Activated CD4-positive, CD25-positive, alpha-beta regulatory T cell (primary cell): ENCODE data around the gene AGR3.
"Not testable (repeated sequence)": the region's sequence is repeated elsewhere in the genome, so short reads cannot be mapped to it uniquely, and the experiment has no call there.

ENCODE experiments used
- DNase-seq, 4 experiments: peaks; one replicate each; lab custom pipeline; 2025; lab: John Stamatoyannopoulos, UW

AGR3 gene

DNA sequence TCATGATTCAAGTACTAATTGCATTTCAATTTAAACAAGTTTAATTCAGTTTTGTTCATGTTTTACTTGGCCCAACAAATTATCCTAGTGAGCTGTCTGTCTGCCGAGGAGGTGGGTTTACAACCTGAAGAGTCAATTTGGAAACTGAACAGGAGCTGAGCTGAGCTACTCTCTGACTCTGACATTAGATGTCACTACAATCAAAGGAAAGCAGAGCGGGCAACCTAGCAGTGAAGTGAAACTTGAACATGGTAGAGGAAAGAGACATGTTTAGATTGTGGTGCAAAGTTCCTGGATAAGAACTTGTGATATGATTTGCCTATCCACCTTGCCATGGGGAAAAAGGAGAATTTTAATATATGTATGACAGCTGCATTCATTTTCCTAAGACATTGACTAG is 9.6 kb upstream of the AGR3 start:
- DNase-seq, result no peak

DNA sequence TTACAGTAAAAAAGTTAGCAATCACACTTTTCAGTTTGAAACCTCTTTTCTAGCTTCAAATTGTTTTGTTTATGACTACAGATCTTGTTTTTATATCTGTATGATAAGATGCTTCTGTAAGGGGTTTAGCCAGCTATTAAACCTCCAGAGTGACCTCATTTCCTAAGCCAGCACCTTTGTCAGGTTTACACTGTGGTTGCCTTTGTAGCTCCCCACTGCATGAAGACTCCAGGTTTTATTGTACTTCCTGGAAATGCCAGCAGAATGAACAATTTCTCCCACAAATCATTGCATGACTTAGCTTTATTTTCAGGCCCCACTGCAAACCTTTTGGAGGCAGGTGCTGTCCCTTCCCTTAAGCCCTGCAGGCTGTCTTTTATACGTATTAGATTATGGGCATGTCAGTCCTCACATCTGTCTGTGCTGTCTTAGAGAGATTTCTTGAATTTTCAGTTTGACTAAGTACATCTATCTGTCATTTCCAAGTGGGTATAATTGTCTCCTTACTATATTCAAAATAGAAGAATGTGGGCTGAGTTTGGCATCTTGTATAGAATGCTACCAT is 8.2 kb upstream of the AGR3 start:
- DNase-seq, result no peak

DNA sequence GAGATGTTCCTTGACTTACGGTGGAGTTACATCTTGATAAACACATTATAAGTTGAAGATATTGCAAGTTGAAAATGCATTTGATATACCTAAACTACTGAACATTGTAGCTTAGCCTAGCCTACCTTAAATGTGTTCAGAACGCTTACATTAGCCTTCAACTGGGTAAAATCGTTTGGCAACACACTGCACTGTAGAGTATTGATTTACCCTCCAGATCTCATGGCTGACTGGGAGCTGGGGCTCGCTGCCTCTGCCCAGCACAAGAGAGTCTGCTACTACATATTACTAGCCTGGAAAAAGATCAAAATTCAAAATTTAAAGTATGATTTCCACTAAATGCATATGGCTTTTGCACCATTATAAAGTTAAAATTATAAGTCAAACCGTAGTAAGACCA is 7.5 kb upstream of the AGR3 start:
- no peak for DNase-seq

DNA sequence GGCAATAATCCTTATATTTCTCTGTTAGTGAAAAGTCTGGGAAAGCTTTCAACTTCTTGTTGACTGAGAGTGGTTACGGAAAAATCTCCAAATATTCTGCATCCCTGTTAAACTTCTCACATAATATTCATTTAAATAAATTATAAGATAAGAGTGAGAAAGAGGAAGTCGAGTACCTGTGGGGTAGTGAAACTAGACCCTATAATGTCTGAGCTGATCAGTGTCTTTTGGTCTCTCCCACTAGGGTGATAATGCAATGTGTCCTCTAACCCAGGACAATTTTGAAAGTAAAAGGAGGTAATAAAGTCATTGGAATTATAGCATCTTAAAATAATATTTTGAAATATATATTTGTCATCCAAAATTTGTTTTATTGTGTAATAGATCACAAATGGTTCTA is 2.1 kb upstream of the AGR3 start:
- DNase-seq, result no peak

DNA sequence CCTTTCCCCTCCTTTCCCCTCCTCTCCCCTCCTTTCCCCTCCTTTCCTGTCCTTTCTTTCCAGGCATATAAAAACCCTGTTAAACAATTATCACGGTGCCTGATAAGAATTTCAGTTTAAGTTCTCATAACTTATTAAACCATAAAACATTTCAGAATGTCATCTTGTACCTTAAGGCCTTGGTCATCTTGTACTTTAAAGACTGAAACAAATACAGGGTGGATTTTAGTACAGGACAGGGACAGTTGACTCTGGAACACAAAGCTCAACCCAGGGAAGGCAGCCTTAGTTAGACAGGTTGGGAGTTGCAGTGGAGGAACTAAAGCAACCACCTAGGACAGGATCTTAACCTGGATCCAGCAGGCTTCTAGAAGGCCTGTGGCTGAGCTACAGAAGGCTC is 1.2 kb downstream of the AGR3 start:
- DNase-seq, result no peak

DNA sequence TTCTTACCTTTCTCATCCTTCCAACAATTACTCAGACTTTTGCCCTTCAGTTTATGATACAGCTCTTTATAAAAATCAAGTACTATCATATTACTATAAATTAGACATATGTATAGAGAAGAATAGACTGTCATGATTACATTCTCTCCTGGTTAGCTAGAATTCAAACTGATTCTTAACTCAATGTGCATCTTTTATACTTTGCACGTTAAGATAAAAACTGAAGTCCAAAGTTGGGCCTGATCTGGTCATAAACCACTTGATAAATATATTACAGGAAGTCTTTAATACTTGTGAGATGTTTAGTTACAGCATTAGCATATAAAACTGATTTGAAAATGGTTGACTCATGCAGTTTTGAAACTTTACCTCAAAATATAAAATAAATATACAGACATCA is 2.6 kb downstream of the AGR3 start:
- DNase-seq, result no peak

DNA sequence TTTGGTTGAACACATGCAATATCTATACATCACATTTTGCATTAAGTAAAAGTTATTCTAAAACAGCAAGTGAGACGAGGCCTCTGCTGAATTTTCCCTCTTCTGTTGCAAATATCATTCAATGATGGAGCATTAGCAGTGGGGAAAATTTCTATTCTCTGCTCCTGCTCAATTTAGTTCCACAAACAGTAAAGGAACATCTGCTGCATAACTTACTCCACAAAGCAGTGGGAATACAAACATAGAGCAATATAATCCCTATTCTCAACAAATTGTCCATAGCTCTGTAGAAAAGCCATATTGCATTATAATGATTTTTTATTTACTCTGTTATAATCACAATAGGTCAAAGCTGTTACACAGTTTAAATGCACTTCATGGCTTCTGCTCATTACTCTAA is 5.9 kb downstream of the AGR3 start:
- DNase-seq, result no peak

DNA sequence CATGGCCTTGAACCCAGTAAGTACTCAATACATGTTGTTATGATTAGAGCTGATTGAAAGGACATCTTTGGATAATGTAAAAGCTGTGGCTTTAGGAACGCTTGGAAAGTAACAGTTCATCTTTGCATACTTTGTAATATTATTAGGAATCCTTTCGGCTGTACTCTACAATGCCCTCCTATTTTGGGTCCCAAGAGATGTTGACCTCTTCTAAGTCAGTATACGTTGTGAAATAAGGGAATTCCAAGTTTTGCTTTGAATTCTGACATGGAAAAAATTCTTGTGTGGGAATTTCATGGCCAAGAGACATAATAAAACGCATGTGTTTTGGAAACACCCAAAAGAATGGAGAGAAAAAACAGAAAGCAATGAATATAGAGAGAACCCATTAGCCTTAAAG is 7.7 kb downstream of the AGR3 start:
- DNase-seq, result no peak

DNA sequence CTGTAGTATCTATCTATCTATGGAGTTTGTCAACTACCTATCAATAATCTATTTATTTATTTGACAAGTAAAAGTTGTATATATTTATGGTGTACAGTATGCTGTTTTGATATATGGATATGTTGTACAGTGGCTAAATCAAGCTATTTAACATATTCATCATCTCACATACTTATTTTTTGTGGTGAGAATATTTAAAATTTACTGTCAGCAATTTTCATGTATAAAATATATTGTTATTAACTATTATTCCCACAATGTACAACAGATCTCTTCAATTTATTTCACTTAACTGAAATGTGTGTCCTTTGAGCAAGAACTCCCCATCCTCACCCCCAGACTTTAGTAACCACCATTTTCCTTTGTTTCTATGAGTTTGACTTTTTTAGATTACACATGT is 14.5 kb downstream of the AGR3 start:
- DNase-seq, result no peak

DNA sequence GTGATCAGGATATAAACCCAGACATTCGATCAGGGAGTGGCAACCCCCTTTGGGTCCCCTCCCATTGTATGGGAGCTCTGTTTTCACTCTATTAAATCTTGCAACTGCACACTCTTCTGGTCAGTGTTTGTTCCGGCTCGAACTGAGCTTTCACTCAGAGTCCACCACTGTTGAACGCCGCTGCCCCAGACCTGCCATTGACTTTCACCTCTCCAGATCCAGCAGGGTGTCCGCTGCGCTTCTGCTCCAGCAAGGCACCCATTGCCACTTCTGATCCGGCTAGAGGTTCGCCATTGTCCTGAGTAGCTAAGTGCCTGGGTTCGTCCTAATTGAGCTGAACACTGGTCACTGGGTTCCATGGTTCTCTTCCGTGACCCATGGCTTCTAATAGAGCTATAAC is 28.6 kb downstream of the AGR3 start:
- DNase-seq, result not testable (repeated sequence)

DNA sequence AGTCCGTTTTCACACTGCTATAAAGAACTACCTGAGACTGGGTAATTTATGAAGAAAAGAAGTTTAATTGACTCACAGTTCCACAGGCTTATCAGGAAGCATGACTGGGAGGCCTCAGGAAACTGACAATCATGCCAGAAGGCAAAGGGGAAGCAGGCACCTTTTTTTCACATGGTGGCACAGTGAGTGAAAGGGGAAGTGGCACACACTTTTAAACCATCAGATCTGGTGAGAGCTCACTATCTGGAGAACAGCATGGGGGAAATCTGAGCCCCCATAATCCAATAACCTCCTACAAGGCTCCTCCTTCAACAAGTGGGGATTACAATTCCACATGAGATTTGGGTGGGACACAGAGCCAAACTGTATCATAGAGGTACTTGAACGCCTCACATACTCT is 30.0 kb downstream of the AGR3 start:
- no peak for DNase-seq

DNA sequence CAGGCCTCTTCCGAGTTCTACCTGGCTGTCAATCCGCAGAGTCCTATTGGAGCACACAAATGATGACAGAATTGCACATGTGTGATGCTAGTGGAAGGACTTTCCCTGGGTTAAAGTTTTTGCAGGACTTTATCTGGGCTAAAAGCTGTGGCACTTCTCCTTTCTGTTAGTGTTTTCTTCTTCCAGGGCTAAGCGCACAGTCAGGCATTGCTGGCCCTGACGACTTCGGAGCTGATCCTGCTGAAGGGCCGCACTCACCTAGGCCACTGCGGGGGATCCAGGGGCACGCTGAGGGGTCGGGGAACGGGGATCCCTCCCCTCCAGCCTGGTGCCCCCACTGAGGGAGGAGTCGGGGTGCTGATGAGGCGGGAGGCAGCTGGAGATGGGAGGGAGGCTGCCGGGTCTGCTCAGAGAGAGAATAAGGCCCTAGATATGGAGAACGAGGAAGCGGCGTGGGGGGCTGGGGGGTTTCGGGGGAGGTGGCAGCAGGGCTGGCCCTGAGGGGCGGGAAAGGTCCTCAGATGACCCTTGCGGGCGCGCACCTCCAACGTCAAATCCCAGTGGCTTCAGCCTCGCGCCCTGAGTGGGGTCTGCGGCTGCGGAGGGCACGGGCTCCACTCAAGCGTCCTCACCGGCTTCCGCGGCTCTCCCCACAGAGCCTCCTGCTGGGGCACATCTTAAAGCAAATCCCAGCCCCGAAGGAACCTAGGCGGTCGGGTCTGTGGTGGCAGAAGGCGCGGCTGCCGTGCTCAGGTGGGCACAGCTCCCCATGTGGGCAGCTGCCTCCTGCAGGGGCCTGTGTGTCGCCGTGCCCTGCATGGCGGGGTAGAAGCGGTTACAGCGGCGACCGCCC is 30.9 kb downstream of the AGR3 start:
- DNase-seq, result no peak

DNA sequence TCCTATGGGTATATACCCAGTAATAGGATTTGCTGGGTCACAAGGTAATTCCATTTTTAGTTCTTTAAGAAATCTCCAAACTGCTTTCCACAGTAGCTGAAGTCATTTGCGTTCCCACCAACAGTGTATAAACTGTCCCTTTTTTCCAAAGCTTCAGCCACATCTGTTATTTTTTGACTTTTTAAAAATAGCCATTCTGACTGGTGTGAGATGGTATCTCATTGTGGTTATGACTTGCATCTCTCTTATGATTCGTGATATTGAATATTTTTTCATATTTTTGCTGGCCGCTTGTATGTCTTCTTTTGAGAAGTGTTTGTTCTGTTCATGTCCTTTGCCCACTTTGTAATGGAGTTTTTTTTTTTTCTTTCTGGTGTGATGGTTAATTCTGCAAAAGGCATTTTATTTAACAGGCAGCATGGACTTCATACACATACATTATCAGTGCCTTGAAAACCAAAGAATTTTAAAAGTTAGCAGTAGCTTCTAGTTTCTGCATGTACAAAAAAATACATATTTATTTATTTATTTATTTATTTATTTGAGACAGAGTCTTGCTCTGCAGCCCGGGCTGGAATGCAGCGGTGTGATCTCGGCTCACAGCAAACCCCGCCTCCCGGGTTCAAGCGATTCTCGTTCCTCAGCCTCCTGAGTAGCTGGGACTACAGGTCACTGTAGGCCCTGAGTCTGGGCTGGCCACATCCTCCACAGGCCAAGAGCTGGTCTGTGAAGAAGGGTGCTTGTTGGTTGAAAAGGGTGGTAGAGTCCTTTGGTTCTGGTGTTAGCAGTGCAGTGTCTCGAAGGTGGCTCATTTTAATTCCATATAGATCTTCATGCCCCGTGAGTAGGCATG is 32.3 kb downstream of the AGR3 start:
- no peak for DNase-seq

DNA sequence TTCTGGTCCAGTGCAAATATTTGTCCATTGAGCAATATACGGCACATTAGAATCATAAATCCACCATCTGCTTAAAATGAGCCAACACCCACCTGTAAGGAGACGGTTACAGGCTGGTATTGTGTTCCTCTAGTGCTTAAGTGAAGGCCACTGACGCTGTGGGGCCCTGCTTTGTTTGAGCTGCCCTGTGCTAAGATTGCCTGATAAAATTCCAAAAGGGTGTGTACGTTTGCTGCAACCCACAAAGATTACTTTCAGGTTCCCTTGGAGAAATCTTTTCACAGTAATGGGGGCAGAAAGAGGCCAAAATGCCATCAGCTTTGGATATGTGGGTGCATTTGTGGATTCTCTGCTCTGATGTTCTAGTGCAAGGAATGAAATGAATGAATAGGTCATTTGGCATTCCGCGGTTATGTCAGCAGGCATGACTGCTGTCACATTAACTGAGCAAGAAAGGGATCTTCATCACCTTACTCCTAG is 34.4 kb downstream of the AGR3 start:
- DNase-seq, result no peak

DNA sequence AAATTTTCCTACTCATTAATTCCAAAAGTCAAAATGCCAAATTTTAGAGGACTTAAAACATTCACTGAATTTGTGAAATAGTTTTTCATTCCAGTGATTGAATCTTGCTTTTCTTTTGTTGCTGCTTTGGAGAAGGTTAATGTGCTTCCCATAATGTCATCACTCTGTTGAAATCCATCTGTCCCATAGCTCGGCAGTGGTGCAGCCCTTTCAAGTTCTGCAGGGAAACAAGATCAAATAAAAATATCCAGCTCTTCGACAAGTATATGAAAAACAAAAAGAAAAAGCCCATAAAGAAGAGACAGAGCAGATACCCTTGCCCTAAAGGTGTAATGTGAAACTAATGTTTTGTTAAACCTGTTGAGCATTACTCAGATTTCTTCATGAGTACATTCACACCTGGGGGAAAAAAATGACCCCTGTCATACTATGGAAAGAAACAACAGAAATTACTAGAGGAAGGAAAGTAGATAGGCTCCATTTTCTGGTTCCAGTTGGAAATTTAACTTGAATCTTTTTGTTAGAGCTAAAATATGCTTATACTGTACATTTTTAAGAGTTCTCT is 35.1 kb downstream of the AGR3 start:
- DNase-seq, result no peak

DNA sequence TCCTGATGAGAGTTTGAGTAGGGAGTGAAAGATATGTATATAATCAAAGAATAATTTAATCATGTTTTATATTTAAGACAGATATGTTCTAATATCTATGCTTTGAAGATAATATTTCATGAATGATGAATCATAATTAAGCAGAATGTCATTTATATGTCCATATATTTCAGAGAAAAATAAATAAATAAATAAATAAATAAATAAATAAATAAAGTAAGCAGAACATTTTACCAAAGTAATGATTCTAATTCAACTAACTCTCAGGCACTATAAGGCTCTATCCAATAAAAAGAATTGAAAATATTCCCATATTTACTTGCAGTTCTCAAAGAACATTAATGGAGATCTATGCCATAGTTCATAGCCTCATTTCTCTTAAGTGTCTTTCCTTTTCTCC is 36.0 kb downstream of the AGR3 start:
- DNase-seq, result no peak

DNA sequence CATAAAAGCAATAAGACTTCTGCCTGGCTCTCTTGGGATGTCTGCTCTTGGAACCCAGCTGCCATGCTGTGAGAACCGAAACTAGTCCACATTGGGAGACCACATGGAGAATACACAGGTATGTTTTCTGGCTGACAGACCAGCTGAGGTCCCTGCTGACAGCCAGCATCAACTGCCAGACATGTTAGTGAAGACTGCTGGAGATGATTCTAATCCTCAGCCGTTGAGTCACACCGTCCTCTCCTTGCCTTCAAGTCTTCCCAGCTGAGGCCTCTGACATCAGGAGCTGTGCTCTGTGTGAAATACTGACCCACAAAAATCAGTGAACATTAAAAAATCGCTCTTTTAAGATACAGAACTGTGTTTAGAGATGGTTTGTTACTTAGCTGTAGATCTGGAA is 40.1 kb downstream of the AGR3 start:
- no peak for DNase-seq

DNA sequence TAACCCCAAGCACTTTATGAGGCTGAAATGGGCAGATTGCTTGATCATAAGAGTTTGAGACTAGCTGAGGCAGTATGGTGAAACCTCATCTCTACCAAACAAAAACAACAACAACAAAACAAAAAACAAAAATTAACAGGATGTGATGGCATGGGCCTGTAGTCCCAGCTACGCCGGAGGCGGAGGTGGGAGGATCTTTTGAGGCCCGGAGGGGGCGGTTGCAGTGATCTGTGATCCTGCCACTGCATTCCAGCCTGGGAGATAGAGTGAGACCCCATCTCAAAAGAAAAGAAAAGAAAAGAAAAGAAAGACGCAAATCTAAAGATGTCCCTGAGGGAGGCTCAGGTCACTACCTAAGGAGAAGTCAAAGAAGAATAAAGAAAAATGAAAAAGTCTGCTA is 41.7 kb downstream of the AGR3 start:
- no peak for DNase-seq

DNA sequence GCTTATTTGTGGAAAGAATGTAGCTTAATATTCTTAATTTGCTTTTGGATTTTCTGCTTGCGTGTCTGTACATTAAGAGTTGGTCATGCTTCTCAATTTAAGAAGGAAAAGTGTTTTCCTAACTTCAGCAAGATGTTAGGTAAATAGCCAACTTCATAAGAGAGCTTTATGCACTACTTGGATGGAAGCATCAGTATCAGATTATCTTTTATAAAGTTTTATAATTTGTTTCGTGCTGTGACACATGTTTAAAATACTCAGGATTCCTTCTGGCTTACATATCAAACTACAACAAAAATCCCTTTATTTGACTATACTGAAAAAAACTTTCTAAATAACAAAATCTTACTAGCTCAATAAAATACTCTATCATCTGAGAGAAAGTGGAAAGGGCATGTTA is 42.1 kb downstream of the AGR3 start:
- no peak for DNase-seq

DNA sequence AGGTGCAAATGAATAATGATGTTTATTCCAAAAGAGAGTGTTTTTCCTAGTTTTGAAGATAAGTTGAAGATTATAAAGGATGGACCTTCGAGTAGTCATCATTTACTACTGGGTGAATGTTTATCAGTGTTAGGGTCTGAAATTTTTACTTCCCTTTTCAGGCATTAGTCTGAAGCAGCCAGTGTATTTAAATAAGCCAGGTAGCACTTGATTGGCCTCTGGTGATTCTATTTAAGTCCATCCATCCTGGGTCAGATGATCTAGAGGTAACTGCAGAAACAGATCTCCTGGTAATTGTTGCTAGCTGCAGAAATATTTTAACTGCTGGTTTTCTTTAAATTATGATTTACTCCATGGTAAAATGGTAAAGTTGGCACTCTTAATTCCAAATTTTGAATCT is 42.9 kb downstream of the AGR3 start:
- no peak for DNase-seq

DNA sequence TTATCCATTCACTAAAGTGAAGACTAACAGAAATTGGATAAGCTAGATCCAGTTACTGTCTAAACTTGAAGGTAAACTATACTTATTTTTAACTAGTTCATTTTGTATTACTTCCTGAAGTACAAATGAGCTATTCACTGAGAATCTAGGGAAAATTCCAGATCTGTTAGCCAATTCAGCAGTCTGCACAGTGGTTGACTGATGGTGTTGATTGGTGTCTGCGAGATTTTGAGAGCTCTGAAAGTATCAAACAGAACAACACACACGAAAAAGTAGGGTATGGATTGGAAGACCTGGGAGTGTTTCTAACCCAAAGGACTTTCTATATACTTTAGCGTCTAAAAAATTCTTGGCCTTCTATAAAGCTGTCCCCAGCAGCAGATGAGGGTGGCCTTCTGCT is 43.4 kb downstream of the AGR3 start:
- no peak for DNase-seq

DNA sequence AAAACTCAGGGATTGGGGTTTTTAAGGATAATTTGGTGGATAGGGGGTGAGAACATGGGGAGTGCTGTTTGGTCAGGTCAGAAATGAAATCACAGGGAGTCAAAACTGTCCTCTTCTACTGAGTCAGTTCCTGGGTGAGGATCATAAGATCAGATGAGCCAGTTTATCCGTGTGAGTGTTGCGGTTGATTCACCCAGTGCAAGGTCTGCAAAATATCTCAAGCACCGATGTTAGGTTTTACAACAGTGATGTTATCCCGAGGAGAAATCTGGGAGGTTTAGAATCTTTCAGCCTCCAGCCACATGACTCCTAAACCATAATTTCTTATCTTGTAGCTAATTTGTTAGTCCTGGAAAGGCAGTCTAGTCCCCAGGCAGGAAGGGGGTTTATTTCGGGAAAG is 45.3 kb downstream of the AGR3 start:
- no peak for DNase-seq

DNA sequence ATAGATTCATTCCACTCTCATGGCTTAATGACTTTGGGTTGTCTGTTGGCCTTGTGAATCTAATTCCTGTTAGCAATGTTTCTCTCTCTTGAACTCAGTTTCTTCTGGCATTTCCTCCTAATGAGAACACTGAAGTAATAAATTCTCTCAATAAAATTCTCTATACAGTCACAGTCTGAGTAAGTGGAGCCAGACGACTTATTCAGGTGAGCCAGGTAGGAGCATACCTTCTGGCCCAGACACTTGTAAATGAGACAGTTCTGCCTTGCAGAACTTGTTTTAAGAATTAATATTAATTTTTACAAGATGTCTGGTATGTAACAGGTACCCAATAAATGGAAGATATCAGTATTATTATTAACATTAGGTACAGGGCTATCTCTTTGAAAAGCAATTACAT is 48.4 kb downstream of the AGR3 start:
- DNase-seq, result no peak
